H1 (cell line): ENCODE data around the gene SNRNP40. TPM values are rescaled to one million over a fixed set of nuclear protein-coding genes. Genes with fewer than 3 reads are reported as not detected.

ENCODE experiments used
- CREB1 ChIP-seq: IDR thresholded peaks from 2 replicates; pipeline ENCODE4 v1.6.1; 2012; ENCODE audit warnings: inconsistent platforms
- EGR1 ChIP-seq: IDR thresholded peaks from 2 replicates; pipeline ENCODE4 v1.6.1; 2011; ENCODE audit warnings: low read depth, low read length, borderline replicate concordance
- EZH2 ChIP-seq: fragments of 200-600 bp; sonication (generic); IDR thresholded peaks from 2 replicates; pipeline ENCODE4 v1.7.1; 2012; ENCODE audit warnings: low read depth, mild to moderate bottlenecking, moderate library complexity, low read length, inconsistent platforms; ENCODE audit not compliant: severe bottlenecking
- JUN ChIP-seq: IDR thresholded peaks from 2 replicates; pipeline ENCODE4 v1.6.1; 2011; ENCODE audit warnings: low read depth, mild to moderate bottlenecking, improper control_type of control experiment, low read length
- NANOG ChIP-seq: IDR thresholded peaks from 2 replicates; pipeline ENCODE4 v1.6.1; 2011; ENCODE audit warnings: low read length, low read depth, mild to moderate bottlenecking, inconsistent platforms; ENCODE audit not compliant: insufficient read depth, poor library complexity, severe bottlenecking
- NRF1 ChIP-seq: IDR thresholded peaks from 2 replicates; pipeline ENCODE4 v1.6.1; 2011; ENCODE audit warnings: mild to moderate bottlenecking, low read depth, low read length, improper control_type of control experiment
- TAF7 ChIP-seq: optimal IDR thresholded peaks from 2 replicates; pipeline ENCODE3; 2011; ENCODE audit warnings: low read depth, mild to moderate bottlenecking, inconsistent platforms, low read length, moderate library complexity, borderline replicate concordance
- polyA plus RNA-seq, 7 experiments: library from polyadenylated mRNA; depleted of rRNA in 3 of 7; stranded (reverse) in 5 of 7; unstranded in 2 of 7; fragments of >200 nt in 5 of 7; fragments of 200-250 nt in 2 of 7; gene quantifications; 1 replicate in 5 of 7; 2 replicates in 1 of 7; 4 replicates in 1 of 7; pipeline versions ENCODE4 v1.2.1 to v1.2.3, GENCODE V29; 2011 to 2013; ENCODE audit warnings: missing spikeins in 2 of 7, mixed read lengths in 2 of 7
- total RNA-seq: library from RNA; stranded (reverse); fragmentation: NEBNext Ultra II Directional; extraction: Animal tissue kit (Norgen Biotek cat#: 25700); gene quantifications from 2 replicates; pipeline ENCODE4 v1.2.1, GENCODE V29; 2021
- TF ChIP-seq, protein P1 (sequence below): fragments of 300-600 bp; sonication (generic); IDR thresholded peaks from 2 replicates; pipeline ENCODE4 v1.7.1; 2012; ENCODE audit warnings: low read length, moderate library complexity, mild to moderate bottlenecking, inconsistent platforms; ENCODE audit not compliant: insufficient replicate concordance
- TF ChIP-seq, protein P2 (sequence below): IDR thresholded peaks from 2 replicates; pipeline ENCODE4 v1.6.1; 2011; ENCODE audit warnings: low read length, improper control_type of control experiment

The SNRNP40 gene
- total and polyA plus RNA-seq, 2 of the 8 experiments (the other 6 are each of a cell fraction or from before 2014, with no cell fraction given) = 97.4 to 113 TPM

DNA sequence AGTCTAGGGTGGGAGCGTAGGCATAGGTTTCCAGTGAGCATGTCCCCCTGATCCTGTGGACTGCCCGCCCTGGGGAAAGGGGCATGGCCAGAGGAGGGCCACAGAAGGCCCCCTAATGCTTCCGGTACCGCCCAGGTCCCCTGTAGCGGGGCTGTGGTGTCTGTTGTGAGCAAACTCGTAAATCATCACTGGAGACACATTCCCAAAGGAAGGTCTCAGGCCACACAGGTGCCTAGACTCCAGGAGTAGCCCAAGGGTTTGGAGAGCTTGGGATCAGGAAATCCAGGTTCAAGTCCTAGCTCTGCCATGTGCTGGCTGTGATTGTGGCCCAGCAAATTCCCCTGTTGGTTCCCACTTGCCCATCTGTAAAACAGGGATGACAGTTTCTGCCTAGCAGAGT lies 77.1 kb downstream of the SNRNP40 start (continued):
- TF ChIP-seq, protein P1, sequence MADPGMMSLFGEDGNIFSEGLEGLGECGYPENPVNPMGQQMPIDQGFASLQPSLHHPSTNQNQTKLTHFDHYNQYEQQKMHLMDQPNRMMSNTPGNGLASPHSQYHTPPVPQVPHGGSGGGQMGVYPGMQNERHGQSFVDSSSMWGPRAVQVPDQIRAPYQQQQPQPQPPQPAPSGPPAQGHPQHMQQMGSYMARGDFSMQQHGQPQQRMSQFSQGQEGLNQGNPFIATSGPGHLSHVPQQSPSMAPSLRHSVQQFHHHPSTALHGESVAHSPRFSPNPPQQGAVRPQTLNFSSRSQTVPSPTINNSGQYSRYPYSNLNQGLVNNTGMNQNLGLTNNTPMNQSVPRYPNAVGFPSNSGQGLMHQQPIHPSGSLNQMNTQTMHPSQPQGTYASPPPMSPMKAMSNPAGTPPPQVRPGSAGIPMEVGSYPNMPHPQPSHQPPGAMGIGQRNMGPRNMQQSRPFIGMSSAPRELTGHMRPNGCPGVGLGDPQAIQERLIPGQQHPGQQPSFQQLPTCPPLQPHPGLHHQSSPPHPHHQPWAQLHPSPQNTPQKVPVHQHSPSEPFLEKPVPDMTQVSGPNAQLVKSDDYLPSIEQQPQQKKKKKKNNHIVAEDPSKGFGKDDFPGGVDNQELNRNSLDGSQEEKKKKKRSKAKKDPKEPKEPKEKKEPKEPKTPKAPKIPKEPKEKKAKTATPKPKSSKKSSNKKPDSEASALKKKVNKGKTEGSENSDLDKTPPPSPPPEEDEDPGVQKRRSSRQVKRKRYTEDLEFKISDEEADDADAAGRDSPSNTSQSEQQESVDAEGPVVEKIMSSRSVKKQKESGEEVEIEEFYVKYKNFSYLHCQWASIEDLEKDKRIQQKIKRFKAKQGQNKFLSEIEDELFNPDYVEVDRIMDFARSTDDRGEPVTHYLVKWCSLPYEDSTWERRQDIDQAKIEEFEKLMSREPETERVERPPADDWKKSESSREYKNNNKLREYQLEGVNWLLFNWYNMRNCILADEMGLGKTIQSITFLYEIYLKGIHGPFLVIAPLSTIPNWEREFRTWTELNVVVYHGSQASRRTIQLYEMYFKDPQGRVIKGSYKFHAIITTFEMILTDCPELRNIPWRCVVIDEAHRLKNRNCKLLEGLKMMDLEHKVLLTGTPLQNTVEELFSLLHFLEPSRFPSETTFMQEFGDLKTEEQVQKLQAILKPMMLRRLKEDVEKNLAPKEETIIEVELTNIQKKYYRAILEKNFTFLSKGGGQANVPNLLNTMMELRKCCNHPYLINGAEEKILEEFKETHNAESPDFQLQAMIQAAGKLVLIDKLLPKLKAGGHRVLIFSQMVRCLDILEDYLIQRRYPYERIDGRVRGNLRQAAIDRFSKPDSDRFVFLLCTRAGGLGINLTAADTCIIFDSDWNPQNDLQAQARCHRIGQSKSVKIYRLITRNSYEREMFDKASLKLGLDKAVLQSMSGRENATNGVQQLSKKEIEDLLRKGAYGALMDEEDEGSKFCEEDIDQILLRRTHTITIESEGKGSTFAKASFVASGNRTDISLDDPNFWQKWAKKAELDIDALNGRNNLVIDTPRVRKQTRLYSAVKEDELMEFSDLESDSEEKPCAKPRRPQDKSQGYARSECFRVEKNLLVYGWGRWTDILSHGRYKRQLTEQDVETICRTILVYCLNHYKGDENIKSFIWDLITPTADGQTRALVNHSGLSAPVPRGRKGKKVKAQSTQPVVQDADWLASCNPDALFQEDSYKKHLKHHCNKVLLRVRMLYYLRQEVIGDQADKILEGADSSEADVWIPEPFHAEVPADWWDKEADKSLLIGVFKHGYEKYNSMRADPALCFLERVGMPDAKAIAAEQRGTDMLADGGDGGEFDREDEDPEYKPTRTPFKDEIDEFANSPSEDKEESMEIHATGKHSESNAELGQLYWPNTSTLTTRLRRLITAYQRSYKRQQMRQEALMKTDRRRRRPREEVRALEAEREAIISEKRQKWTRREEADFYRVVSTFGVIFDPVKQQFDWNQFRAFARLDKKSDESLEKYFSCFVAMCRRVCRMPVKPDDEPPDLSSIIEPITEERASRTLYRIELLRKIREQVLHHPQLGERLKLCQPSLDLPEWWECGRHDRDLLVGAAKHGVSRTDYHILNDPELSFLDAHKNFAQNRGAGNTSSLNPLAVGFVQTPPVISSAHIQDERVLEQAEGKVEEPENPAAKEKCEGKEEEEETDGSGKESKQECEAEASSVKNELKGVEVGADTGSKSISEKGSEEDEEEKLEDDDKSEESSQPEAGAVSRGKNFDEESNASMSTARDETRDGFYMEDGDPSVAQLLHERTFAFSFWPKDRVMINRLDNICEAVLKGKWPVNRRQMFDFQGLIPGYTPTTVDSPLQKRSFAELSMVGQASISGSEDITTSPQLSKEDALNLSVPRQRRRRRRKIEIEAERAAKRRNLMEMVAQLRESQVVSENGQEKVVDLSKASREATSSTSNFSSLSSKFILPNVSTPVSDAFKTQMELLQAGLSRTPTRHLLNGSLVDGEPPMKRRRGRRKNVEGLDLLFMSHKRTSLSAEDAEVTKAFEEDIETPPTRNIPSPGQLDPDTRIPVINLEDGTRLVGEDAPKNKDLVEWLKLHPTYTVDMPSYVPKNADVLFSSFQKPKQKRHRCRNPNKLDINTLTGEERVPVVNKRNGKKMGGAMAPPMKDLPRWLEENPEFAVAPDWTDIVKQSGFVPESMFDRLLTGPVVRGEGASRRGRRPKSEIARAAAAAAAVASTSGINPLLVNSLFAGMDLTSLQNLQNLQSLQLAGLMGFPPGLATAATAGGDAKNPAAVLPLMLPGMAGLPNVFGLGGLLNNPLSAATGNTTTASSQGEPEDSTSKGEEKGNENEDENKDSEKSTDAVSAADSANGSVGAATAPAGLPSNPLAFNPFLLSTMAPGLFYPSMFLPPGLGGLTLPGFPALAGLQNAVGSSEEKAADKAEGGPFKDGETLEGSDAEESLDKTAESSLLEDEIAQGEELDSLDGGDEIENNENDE = no peak
- TF ChIP-seq EGR1 = no peak
- no peak for TF ChIP-seq TAF7
- TF ChIP-seq, protein P2, sequence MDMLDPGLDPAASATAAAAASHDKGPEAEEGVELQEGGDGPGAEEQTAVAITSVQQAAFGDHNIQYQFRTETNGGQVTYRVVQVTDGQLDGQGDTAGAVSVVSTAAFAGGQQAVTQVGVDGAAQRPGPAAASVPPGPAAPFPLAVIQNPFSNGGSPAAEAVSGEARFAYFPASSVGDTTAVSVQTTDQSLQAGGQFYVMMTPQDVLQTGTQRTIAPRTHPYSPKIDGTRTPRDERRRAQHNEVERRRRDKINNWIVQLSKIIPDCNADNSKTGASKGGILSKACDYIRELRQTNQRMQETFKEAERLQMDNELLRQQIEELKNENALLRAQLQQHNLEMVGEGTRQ = no peak
- TF ChIP-seq CREB1 = no peak
- TF ChIP-seq EZH2 = no peak
- TF ChIP-seq NRF1 = no peak
- no peak for TF ChIP-seq JUN
- no peak for TF ChIP-seq NANOG
